ENCODE data around the gene CYP4F12. TPM values are rescaled to one million over a fixed set of nuclear protein-coding genes. Genes with fewer than 3 reads are reported as not detected.

Gene CYP4F12
- total and polyA plus RNA-seq, 2 of the 8 experiments (the other 6 are each of a cell fraction or from before 2014, with no cell fraction given) = not detected

DNA sequence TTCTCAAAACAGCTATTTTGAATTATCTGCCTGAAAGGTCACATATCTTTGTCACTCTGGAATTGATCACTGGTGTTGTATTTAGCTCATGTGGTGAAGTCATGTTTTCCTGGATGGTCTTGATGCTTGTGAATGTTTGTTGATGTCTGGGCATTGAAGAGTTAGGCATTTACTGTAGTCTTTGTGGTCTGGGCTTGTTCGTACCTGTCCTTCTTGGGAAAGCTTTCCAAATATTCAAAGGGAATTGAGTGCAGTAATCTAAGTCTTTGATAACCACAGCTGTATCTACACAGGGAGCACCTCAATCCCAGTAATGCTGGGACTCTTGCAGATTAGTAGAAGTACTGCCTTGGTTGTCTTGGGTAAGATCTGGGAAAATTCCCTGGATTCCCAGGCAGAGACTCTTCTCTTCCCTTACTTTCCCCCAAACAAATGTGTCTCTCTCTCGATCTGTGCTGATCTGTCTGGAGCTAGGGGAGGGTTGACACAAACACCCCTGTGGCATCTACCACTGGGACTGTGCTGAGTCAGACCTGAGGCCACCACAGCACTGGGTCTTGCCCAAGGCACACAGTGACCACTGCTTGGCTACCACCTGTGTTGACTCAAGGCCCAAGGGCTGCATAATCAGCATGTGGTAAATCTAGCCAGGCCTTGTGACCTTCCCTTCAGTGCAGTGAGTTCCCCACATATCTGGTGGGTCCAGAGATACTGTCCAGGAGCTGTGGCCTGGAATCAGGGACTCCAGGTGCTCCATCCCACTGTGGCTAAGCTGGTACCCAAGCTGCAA lies 37.7 kb upstream of the CYP4F12 start:
- whole genome bisulfite sequencing, 2 experiments (ENCODE audit: extremely low coverage in 1 of 2, insufficient coverage in 1 of 2, insufficient read length in 1 of 2, insufficient replicate concordance in 2 of 2, low coverage in 1 of 2, low lambda C conversion rate in 2 of 2, missing lambda C conversion rate in 1 of 2) = 61% methylated on average over 2 of the region's 2 CpGs; no CpG with 5 or more reads in 1 of the 2 experiments
- Histone ChIP-seq H3K79me2 (ENCODE audit: control insufficient read depth in 1 of 2, insufficient read depth in 2 of 2, low read length in 2 of 2) (no peaks in the 10 kb centered on the region), H3K9me3 (ENCODE audit: insufficient read depth in 2 of 2, low read depth in 1 of 2, low read length in 1 of 2) (peaks cover 58 to 60% of the 10 kb centered on the region in 2 experiments), H2BK15ac (ENCODE audit: low read length) (no peak overlapping the region), H4K8ac (ENCODE audit: extremely low read depth, insufficient read depth, low read length) (no peak overlapping the region), H2AK5ac (ENCODE audit: low read depth, low read length) (no peak overlapping the region), H3K4me3 (ENCODE audit: extremely low read depth in 1 of 4, insufficient read depth in 2 of 4, low read depth in 3 of 4, low read length in 4 of 4) (no peak overlapping the region), H3K23ac (ENCODE audit: insufficient read length) (no peak overlapping the region), H3K36me3 (ENCODE audit: control insufficient read depth in 2 of 4, insufficient read depth in 4 of 4, low read length in 3 of 4) (no peaks in the 10 kb centered on the region), H4K91ac (replicated peaks; ENCODE audit: insufficient read length, low read length) (no peak overlapping the region), H3K27me3 (replicated peaks in 1 of 4; ENCODE audit: control insufficient read depth in 3 of 4, extremely low read depth in 1 of 4, insufficient read depth in 3 of 4, low read length in 3 of 4) (no peaks in the 10 kb centered on the region), H3K9ac (replicated peaks in 1 of 4; ENCODE audit: extremely low read depth in 1 of 4, low read depth in 3 of 4, low read length in 3 of 4) (no peak overlapping the region), H3K23me2 (ENCODE audit: low read depth, low read length) (no peaks in the 10 kb centered on the region), H4K5ac (ENCODE audit: insufficient read length, low read depth, low read length) (no peak overlapping the region), H2BK20ac (ENCODE audit: low read length) (no peak overlapping the region), H3K27ac (ENCODE audit: low read depth, low read length) (no peak overlapping the region), H3K79me1 (ENCODE audit: low read depth, low read length) (no peaks in the 10 kb centered on the region), H3K56ac (replicated peaks; ENCODE audit: insufficient read length, low read depth, low read length) (no peak overlapping the region), H3K18ac (ENCODE audit: extremely low read depth, low read length) (no peak overlapping the region), H3K14ac (ENCODE audit: insufficient read length) (no peak overlapping the region), H2BK12ac (ENCODE audit: low read depth, low read length) (no peak overlapping the region), H2BK120ac (replicated peaks; ENCODE audit: low read depth, low read length) (no peak overlapping the region), H4K20me1 (replicated peaks in 1 of 2; ENCODE audit: control insufficient read depth in 1 of 2, insufficient read depth in 2 of 2, low read length in 2 of 2) (no peaks in the 10 kb centered on the region), H2AFZ (ENCODE audit: low read length) (no peak overlapping the region), H3K4ac (replicated peaks; ENCODE audit: insufficient read length, low read depth, low read length) (no peak overlapping the region), H2BK5ac (ENCODE audit: low read depth, low read length) (no peak overlapping the region), H3K4me2 (ENCODE audit: insufficient read depth in 1 of 2, low read depth in 2 of 2, low read length in 2 of 2) (no peak overlapping the region), H3K4me1 (replicated peaks in 1 of 4; ENCODE audit: control insufficient read depth in 3 of 4, insufficient read depth in 4 of 4, low read length in 3 of 4) (no peaks in the 10 kb centered on the region)
- CTCF ChIA-PET (ENCODE audit: partially characterized antibody) = interaction anchor here (0.8 kb wide), 1 partner anchor 9 kb away, joined by 3 read pairs; no protein-coding TSS in a partner anchor
- POLR2A ChIA-PET (ENCODE audit: partially characterized antibody) = no interaction called here
- FAIRE-seq = no peak
- no peak for TF ChIP-seq BRCA1 (IDR thresholded peaks at IDR 0.05; ENCODE audit: low read depth, low read length)
- TF ChIP-seq EGR1 (IDR thresholded peaks at IDR 0.05; ENCODE audit: borderline replicate concordance, low read depth, low read length) = no peak
- TF ChIP-seq, protein P1, sequence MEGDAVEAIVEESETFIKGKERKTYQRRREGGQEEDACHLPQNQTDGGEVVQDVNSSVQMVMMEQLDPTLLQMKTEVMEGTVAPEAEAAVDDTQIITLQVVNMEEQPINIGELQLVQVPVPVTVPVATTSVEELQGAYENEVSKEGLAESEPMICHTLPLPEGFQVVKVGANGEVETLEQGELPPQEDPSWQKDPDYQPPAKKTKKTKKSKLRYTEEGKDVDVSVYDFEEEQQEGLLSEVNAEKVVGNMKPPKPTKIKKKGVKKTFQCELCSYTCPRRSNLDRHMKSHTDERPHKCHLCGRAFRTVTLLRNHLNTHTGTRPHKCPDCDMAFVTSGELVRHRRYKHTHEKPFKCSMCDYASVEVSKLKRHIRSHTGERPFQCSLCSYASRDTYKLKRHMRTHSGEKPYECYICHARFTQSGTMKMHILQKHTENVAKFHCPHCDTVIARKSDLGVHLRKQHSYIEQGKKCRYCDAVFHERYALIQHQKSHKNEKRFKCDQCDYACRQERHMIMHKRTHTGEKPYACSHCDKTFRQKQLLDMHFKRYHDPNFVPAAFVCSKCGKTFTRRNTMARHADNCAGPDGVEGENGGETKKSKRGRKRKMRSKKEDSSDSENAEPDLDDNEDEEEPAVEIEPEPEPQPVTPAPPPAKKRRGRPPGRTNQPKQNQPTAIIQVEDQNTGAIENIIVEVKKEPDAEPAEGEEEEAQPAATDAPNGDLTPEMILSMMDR (IDR thresholded peaks at IDR 0.05; ENCODE audit: control extremely low read depth in 1 of 3, insufficient read depth in 1 of 3, low read depth in 1 of 3, low read length in 3 of 3) = no peak
- no peak for TF ChIP-seq SP1 (IDR thresholded peaks at IDR 0.05; ENCODE audit: low read depth, low read length)
- no peak for TF ChIP-seq TEAD4 (IDR thresholded peaks at IDR 0.05; ENCODE audit: low read depth, low read length)
- no peak for DNase-seq (ENCODE audit: low read depth in 1 of 2, low spot score in 2 of 2)
